BE2C (cell line): ENCODE results near the gene CYCS.
A peak's percentile ranks its signal among the peaks of the same experiment; 100 is the strongest.
"Not testable (repeated sequence)": the region's sequence is repeated elsewhere in the genome, so short reads cannot be mapped to it uniquely, and the experiment has no call there.

Experiments
- DNase-seq: peaks from one replicate; pipeline ENCODE4 v3.0.0-alpha.2; 2020
- H3K27me3 ChIP-seq: fragments of 250-450 bp; sonication (Bioruptor Pico); 2 replicates; pipeline ENCODE4 v1.5.1; 2020; ENCODE audit warnings: mild to moderate bottlenecking
- H3K36me3 ChIP-seq: fragments of 250-450 bp; sonication (Bioruptor Pico); 2 replicates; pipeline ENCODE4 v1.5.1; 2020; ENCODE audit warnings: mild to moderate bottlenecking
- H3K4me1 ChIP-seq: fragments of 250-450 bp; sonication (Bioruptor Pico); 2 replicates; pipeline ENCODE4 v1.5.1; 2020
- H3K4me3 ChIP-seq: 2 replicates; pipeline ENCODE4 v1.5.1; 2011; ENCODE audit warnings: low read depth, low read length
- H3K9me3 ChIP-seq: fragments of 250-450 bp; sonication (Bioruptor Pico); 2 replicates; pipeline ENCODE4 v1.5.1; 2020
- CTCF ChIP-seq: IDR thresholded peaks from 2 replicates; pipeline ENCODE4 v1.5.1; 2012; ENCODE audit warnings: mild to moderate bottlenecking, low read depth, low read length

CYCS gene

GRCh38 chr7:25167262-25167843 lies 42.3 kb upstream of the CYCS start:
- no peak for TF ChIP-seq CTCF
- no peak overlapping the region for H3K4me3 ChIP-seq
- no peaks in the 10 kb centered on the region for H3K9me3 ChIP-seq
- no peaks in the 10 kb centered on the region; the same call in 1 of the 2 replicates for H3K4me1 ChIP-seq
- DNase-seq: no peak
- no peaks in the 10 kb centered on the region for H3K27me3 ChIP-seq
- H3K36me3 ChIP-seq: no peaks in the 10 kb centered on the region

GRCh38 chr7:25159983-25160596 lies 35.0 kb upstream of the CYCS start:
- H3K4me3 ChIP-seq, H3K9me3 ChIP-seq, DNase-seq, H3K4me1 ChIP-seq, H3K27me3 ChIP-seq, H3K36me3 ChIP-seq: not testable (repeated sequence)
- peak; percentile 54 for TF ChIP-seq CTCF

- no peaks in the 10 kb centered on the region for H3K4me1 ChIP-seq
- no peak for DNase-seq
- H3K9me3 ChIP-seq: no peaks in the 10 kb centered on the region
- no peaks in the 10 kb centered on the region for H3K27me3 ChIP-seq
- no peak overlapping the region for H3K4me3 ChIP-seq
- no peaks in the 10 kb centered on the region for H3K36me3 ChIP-seq
- TF ChIP-seq CTCF: no peak
Observed at GRCh38 chr7:25158966-25159365, 33.9 kb upstream of the CYCS start.

- Histone ChIP-seq H3K9me3 (no peaks in the 10 kb centered on the region), H3K36me3 (no peaks in the 10 kb centered on the region), H3K27me3 (no peaks in the 10 kb centered on the region), H3K4me3 (no peak overlapping the region), H3K4me1 (no peaks in the 10 kb centered on the region)
- DNase-seq: no peak
- TF ChIP-seq CTCF: no peak
Observed at GRCh38 chr7:25151773-25152172, 26.7 kb upstream of the CYCS start.

GRCh38 chr7:25149836-25150235 lies 24.8 kb upstream of the CYCS start:
- Histone ChIP-seq H3K4me1 (no peaks in the 10 kb centered on the region), H3K27me3 (no peaks in the 10 kb centered on the region), H3K9me3 (no peaks in the 10 kb centered on the region), H3K4me3 (no peak overlapping the region), H3K36me3 (no peaks in the 10 kb centered on the region)
- no peak for TF ChIP-seq CTCF
- DNase-seq: no peak

- Histone ChIP-seq H3K9me3 (no peaks in the 10 kb centered on the region), H3K27me3 (no peaks in the 10 kb centered on the region), H3K4me3 (no peak overlapping the region), H3K36me3 (no peaks in the 10 kb centered on the region), H3K4me1 (no peaks in the 10 kb centered on the region)
- TF ChIP-seq CTCF: 0 out of 2 replicates have a peak, but pooled peaks have one; percentile 15
- no peak for DNase-seq
Observed at GRCh38 chr7:25148772-25149575, 23.9 kb upstream of the CYCS start.
